ENCODE measurements around the gene UBL4B.

DNA sequence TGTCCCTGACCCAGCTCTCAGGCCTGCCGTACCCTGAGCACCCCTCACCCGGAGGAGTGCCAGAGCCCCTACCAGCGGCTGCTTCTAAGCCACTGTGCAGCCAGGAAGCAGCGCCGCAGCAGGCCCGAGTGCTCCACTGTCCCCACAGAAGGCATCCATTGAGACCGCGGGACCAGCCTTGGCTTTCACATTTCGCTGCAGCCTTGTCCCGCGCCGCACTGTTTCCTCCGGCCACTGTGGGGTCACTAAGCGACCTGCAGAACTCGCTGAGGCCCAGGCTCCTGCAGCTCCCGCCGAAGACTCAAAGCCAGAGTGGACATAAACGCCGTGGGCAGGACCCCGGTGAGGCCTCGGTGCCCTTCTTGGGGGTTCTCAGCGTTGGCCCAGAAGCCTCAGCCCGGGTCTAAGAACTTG, 44.8 kb upstream of the UBL4B start:
- TF ChIP-seq, protein P1, sequence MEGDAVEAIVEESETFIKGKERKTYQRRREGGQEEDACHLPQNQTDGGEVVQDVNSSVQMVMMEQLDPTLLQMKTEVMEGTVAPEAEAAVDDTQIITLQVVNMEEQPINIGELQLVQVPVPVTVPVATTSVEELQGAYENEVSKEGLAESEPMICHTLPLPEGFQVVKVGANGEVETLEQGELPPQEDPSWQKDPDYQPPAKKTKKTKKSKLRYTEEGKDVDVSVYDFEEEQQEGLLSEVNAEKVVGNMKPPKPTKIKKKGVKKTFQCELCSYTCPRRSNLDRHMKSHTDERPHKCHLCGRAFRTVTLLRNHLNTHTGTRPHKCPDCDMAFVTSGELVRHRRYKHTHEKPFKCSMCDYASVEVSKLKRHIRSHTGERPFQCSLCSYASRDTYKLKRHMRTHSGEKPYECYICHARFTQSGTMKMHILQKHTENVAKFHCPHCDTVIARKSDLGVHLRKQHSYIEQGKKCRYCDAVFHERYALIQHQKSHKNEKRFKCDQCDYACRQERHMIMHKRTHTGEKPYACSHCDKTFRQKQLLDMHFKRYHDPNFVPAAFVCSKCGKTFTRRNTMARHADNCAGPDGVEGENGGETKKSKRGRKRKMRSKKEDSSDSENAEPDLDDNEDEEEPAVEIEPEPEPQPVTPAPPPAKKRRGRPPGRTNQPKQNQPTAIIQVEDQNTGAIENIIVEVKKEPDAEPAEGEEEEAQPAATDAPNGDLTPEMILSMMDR (IDR thresholded peaks at IDR 0.05), result no peak
- no peak for TF ChIP-seq POLR2AphosphoS5 (IDR thresholded peaks at IDR 0.05)

Measured in stomach (tissue), 4 donors.